ENCODE results near the gene ZNF543.
"Not testable (repeated sequence)": the region's sequence is repeated elsewhere in the genome, so short reads cannot be mapped to it uniquely, and the experiment has no call there.

Gene ZNF543

DNA sequence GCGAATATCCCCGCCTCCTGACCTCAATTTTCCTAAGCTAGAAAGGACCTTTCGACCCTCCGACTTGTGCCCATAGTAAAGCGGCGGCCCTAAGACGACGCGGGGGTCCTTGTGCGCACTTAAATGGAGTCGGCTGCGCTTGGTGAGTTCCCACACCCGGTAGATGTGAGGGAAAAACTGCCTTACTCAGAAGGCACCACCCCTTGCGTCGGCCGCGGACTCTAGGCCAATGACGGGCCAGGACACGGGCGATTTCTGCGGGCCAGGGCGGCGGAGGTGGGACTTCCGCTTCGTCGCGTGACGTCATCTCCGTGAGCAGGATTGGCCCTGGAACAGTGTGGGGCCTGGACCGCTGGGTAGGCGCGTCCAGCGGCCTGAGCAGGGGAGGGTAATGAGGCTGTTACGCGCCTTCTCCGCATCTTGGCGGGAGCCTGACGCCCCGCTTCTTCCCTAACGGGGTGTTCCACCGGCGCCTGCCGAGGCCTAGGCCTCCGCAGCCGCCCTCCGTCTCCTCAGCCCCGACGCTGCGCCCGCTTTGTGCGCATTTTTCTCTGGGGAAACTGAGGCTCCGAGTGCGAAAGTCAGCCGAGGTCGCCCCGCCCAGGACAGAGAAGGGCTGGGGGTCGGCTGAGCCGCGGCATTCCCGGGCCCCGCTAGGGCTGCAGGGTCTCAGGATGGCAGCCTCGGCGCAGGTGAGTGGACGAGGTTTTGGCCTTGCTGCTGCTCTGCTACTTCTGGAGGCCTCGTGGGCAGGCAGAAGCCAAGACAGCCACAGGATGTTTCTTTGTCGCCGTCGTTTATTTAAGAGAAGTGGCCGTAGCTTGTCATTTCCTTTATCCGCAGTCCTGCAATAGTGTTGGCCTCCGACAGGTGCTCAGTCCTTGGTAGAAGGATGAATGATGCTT is at the start of gene ZNF543:
TSS of gene ZNF543 (plus strand) at position 293 of the 905 bp plus-strand sequence. CDS start at position 675, 382 bp downstream.
- DNase-seq (ENCODE audit: low read depth in 2 of 3, low spot score in 2 of 3), result peak; percentile 77 to 80 (median 80)

GRCh38 chr19:57271280-57271679 is 49.0 kb upstream of the ZNF543 start:
- DNase-seq (ENCODE audit: low read depth in 2 of 3, low spot score in 2 of 3), result no peak

GRCh38 chr19:57273014-57273413 is 47.3 kb upstream of the ZNF543 start:
- DNase-seq (ENCODE audit: low read depth in 2 of 3, low spot score in 2 of 3), result no peak

DNA sequence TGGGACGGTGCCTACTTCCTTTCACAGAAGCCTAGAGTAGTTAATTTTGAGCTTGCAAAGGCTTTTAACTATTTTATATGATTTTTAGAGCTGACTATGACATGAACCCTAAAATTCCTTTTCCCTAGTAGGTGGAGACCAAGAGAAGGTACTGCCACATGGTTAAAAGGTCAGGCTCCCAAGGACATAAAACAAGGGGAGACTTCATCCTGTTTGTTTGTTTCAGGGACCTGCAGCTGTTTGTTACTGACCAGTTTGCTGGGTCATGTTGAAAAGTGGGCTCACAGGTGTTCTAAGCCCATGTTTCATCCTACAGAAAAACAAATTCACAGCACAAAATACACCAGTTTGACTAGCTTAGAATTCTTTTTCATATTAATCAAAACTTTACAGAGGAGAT is 43.8 kb upstream of the ZNF543 start:
- DNase-seq (ENCODE audit: low read depth in 2 of 3, low spot score in 2 of 3), result no peak

- DNase-seq (ENCODE audit: low read depth in 2 of 3, low spot score in 2 of 3), result not testable (repeated sequence)
Measured at GRCh38 chr19:57278481-57278880, 41.8 kb upstream of the ZNF543 start.

- DNase-seq (ENCODE audit: low read depth in 2 of 3, low spot score in 2 of 3), result peak in 2 of 3 experiments; percentile 63 to 67
Measured at GRCh38 chr19:57279418-57280164, 40.7 kb upstream of the ZNF543 start.

DNA sequence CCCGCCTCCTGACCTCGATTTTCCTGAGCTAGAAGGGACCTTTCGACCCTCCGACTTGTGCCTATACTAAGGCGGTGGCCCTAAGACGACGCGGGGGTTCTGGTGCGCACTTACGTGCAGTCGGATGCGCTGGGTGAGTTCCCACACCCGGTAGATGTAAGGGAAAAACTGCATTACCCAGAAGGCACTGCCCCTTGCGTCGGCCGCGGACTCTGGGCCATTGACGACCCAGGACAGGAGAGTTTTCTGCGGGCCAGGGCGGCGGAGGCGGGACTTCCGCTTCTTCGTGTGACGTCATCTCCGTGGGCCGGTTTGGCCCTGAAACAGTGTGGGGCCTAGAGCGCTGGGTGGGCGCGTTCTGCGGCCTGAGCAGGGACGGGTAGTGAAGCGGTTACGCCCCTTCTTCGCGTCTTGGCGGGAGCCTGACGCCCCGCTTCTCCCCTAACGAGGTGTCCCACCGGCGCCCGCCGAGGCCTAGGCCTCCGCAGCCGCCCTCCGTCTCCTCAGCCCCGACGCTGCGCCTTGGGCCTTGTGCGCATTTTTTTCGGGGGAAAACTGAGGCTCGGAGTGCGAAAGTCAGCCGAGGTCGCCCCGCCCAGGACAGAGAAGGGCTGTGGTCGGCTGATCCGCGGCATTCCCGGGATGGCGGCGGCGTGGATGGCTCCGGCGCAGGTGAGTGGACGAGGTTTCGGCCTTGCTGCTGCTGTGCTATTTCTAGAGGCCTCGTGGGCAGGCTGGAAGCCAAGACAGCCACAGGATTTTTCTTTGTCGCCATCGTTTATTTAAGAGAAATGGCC is 39.9 kb upstream of the ZNF543 start, which contains the start of gene ZNF460:
TSS of gene ZNF460 (plus strand) at position 321 of the 797 bp plus-strand sequence. CDS start at position 643, 322 bp downstream.
- DNase-seq (ENCODE audit: low read depth in 2 of 3, low spot score in 2 of 3), result peak; percentile 90 to 96 (median 92)

GRCh38 chr19:57280962-57281400 is 39.3 kb upstream of the ZNF543 start:
- no peak for DNase-seq (ENCODE audit: low read depth in 2 of 3, low spot score in 2 of 3)

DNA sequence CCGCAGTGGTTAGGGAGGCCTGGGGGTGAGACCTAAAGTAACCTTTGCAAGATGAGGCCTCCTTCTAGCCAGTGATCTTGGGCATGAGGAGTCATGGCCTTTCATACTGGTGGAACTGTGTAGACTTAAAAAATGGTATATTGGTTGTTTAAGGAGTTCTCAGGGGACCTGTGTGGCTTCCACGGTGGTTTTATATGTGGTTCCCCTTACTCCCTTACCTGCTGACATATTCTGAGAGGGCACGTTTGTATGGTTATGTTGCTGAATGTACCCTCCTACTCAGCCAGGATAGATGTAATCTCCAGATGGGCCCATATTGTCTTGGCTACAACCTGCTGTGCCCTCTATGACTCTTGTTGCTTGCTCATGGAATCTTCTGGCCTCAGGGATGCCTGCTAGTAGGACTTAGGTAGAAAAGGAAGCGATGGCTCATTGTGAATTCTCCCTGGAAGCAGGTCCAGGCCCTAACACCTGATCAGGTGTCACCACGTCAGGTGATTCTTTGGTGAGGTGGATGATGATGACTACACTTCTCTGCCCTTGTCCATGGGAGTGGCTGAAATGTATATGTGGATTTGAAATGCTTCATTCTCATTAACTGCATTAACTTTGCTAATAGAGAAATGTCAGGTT is 38.1 kb upstream of the ZNF543 start:
- DNase-seq (ENCODE audit: low read depth in 2 of 3, low spot score in 2 of 3), result no peak

DNA sequence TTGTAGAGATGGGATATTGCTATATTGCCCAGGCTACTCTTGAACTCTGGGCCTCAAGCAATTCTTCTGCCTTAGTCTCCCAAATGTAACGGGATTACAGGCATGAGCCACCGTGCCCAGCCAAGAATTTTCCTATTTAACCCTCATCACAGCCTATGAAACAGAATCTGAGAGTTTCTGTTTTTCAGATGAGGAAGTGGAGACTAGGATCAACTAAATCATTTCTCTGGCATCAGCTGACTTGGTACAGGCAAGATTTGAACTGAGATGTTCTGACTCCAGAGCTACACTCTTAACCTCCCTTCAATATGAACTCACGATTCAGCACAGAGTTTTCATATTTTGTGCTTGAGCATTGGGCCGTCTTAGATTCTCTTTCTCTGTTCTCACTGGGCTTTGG is 31.9 kb upstream of the ZNF543 start:
- no peak for DNase-seq (ENCODE audit: low read depth in 2 of 3, low spot score in 2 of 3)

GRCh38 chr19:57290970-57291369 is 29.3 kb upstream of the ZNF543 start:
- DNase-seq (ENCODE audit: low read depth in 2 of 3, low spot score in 2 of 3), result no peak

GRCh38 chr19:57292547-57292946 is 27.7 kb upstream of the ZNF543 start:
- DNase-seq (ENCODE audit: low read depth in 2 of 3, low spot score in 2 of 3), result no peak

DNA sequence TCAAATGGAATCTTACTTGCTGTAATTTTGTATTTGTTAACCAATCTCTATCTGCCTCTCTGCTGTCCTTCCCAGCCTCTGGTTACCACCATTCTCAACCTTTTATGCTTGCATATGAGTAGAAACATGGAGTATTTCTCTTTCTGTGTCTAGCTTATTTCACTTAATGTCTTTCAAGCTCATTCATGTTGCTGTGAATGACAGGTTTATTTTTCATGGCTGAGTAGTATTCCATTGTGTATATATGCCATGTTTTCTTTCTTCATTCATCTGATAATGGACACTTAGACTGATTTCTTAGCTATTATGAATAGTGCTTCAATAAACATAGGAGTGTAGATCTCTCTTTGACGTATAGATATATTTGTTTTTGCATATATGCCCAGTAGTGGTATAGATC is 26.6 kb upstream of the ZNF543 start:
- DNase-seq (ENCODE audit: low read depth in 2 of 3, low spot score in 2 of 3), result no peak

DNA sequence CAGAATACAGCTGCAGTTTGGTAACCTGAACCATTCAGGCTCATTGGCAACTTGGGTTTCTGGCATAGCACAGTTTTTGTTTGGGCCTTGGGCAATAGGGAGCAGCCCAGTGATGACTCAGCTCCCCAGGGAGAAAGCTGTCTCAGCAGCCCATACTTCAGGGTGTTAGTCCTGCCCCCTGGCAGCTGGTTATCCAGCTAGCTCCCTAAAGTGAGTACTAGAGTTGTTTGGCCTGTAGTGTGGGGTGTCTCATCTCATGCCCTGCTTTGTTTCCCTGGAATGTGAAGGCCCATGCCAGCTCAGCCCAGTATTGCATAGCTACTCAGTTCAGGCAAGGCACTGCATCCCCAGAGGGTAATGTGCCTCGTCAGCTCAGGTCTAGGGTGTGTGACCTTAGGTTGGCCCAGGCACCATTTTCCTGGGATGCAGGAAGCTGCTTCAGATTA is 18.2 kb upstream of the ZNF543 start:
- no peak for DNase-seq (ENCODE audit: low read depth in 2 of 3, low spot score in 2 of 3)

GRCh38 chr19:57302727-57303401 is 17.4 kb upstream of the ZNF543 start:
- no peak for DNase-seq (ENCODE audit: low read depth in 2 of 3, low spot score in 2 of 3)

DNA sequence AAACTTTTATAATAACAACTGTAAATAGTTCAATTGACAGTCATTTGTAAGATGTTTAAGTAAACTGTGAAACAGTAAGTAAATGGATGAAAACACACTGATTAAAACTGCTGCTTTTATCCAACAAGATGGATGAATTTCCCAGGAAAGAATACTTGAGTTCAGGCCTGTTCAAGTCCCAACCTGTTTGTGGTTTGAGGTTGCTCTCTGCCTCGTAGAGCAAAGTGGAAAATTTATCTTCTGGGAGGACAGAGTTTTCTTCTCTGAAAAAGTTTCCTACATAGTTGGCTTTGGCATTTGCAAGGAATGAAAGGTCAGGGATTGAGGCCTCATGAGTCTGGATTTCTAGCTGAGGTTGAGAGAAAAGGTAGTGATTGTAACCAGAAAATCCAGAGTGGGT is 15.2 kb upstream of the ZNF543 start:
- DNase-seq (ENCODE audit: low read depth in 2 of 3, low spot score in 2 of 3), result no peak

- no peak for DNase-seq (ENCODE audit: low read depth in 2 of 3, low spot score in 2 of 3)
Measured at GRCh38 chr19:57308514-57308913, 11.8 kb upstream of the ZNF543 start.

GRCh38 chr19:57310792-57311191 is 9.5 kb upstream of the ZNF543 start:
- DNase-seq (ENCODE audit: low read depth in 2 of 3, low spot score in 2 of 3), result no peak

DNA sequence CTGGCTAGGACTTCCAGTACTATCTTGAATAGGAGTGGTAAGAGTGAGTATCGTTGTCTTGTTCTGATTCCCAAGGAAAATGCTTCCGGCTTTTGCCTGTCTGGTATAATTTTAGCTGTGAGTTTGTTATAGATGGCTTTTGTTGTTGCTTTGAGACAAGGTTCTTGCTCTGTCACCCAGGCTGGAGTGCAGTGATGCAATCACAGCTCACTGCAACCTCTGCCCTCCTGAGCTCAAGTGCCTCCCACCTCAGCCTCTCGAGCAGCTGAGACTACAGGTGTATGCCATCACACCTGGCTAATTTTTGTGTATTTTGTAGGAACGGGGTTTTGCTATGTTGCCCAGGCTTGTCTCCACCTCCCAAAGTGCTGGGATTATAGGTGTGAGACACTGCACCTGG is 6.1 kb upstream of the ZNF543 start:
- no peak for DNase-seq (ENCODE audit: low read depth in 2 of 3, low spot score in 2 of 3)

DNA sequence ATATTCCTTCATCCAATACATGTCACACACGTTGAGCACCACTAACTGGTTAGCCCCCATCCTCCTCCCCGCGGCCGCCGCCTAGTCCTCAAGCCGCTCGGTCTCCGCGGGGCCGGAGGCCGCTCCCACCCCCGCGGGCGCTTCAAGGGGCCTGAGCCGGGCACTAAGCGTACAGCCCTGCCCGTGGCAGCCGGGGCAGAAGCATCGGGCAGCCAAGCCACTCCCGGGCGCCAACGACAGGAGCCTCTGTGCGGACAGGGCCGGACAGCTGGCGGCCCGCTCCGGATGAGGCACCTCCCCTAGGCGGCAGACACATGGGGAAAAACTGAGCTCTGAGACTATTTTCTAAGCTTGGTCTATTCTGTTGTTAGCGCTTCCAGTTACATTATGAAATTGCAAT is 2.8 kb upstream of the ZNF543 start:
- DNase-seq (ENCODE audit: low read depth in 2 of 3, low spot score in 2 of 3), result no peak

All from activated CD8-positive, alpha-beta memory T cell treated with anti-CD3 and anti-CD28 coated beads for 48 hours (primary cell).